Muscle layer of duodenum (tissue), 2 donors: ENCODE results near the gene CD320.
"Not testable (repeated sequence)": the region's sequence is repeated elsewhere in the genome, so short reads cannot be mapped to it uniquely, and the experiment has no call there.

Experiments
- H3K27ac ChIP-seq: one replicate; pipeline ENCODE4 v1.7.0; 2013; ENCODE audit warnings: mild to moderate bottlenecking, low read length
- H3K27me3 ChIP-seq: one replicate; pipeline ENCODE4 v1.7.0; 2013; ENCODE audit warnings: low read depth, mild to moderate bottlenecking, control low read depth, low read length
- H3K36me3 ChIP-seq, 2 donors: one replicate each; pipeline ENCODE4 v1.7.0; 2013; ENCODE audit warnings: low read length in 2 of 2, control low read depth in 1 of 2, mild to moderate bottlenecking in 1 of 2; ENCODE audit not compliant: insufficient read depth in 2 of 2, control insufficient read depth in 1 of 2
- H3K4me1 ChIP-seq, 2 donors: one replicate each; pipeline ENCODE4 v1.7.0; 2013; ENCODE audit warnings: low read length in 2 of 2, mild to moderate bottlenecking in 2 of 2, control low read depth in 1 of 2, moderate library complexity in 1 of 2; ENCODE audit not compliant: insufficient read depth in 2 of 2, control insufficient read depth in 1 of 2
- H3K4me3 ChIP-seq, 2 donors: one replicate each; pipeline ENCODE4 v1.7.0; 2013; ENCODE audit warnings: low read length in 2 of 2, low read depth in 1 of 2, mild to moderate bottlenecking in 1 of 2
- H3K9me3 ChIP-seq, 2 donors: one replicate each; pipeline ENCODE4 v1.7.0; 2013; ENCODE audit warnings: low read length in 2 of 2, control low read depth in 1 of 2, mild to moderate bottlenecking in 1 of 2; ENCODE audit not compliant: control insufficient read depth in 1 of 2
- donor health status: healthy.

Gene CD320

DNA sequence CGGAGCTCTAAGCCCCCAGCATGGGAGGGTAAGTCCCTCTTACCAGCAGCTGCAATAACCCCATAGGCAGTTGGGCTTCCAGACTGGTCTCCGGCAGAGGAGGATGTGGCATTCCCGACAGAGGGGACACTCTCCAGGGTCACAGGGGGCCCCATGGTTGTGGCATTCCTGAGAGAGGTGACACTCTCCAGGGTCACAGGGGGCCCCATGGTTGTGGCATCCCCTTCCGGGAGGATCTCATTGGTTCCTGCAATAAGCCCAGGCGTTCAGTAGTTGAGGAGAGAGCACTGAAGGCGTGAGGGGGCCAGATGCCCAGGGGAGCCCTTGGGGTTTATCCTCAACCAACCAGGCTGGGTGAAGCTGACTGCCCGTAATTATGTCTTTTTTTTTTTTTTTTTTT is 5.4 kb downstream of the CD320 start:
- Histone ChIP-seq H3K9me3 (no peaks in the 10 kb centered on the region), H3K27ac (no peak overlapping the region), H3K36me3 (peaks cover 0 to 12% of the 10 kb centered on the region in 2 donors), H3K4me1 (peaks cover 0 to 11% of the 10 kb centered on the region in 2 donors), H3K4me3 (no peak overlapping the region), H3K27me3 (no peaks in the 10 kb centered on the region)

DNA sequence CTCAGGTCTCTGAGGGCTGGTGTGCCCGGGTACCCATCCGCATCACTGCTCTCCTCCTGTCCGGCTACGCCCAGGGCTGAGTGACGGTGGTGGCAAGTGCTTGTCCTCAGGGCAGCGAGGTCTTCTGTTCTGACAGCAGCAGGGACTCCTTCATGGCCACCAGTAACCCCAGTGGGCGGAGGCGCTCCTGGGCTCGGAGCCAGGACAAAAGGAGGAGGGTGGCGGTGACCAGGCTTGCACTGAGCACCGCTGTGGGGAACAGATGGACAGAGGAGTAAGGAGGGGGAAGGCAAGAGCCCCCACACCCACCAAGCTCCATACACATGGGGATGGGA is 5.8 kb downstream of the CD320 start:
- Histone ChIP-seq H3K4me1 (peaks cover 0 to 7% of the 10 kb centered on the region in 2 donors), H3K27ac (no peak overlapping the region), H3K36me3 (peaks cover 0 to 12% of the 10 kb centered on the region in 2 donors), H3K27me3 (no peaks in the 10 kb centered on the region), H3K4me3 (no peak overlapping the region), H3K9me3 (no peaks in the 10 kb centered on the region)

GRCh38 chr19:8291337-8291736 is 16.8 kb downstream of the CD320 start:
- H3K9me3 ChIP-seq, H3K4me1 ChIP-seq, H3K36me3 ChIP-seq, H3K27me3 ChIP-seq, H3K4me3 ChIP-seq, H3K27ac ChIP-seq: not testable (repeated sequence)

DNA sequence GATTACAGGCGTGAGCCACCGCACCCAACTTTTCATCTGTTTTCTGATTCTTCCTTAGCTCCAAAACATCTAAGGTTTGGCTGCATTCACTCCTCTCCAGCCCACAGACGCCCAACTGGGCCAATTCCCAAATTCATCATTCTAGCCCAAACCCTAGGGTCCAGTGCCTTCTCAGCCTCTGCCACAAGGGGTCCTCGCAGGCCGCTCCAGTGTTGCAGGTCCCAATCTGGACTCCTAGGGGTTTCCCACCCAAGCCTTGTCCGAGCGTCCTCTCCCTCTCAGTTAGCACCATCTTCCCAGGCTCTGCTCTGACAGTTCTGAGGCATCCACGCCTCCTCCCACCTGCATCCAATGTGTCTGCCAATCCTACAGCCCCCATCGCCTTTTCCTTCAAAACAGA is 31.6 kb downstream of the CD320 start:
- H3K27ac ChIP-seq, H3K9me3 ChIP-seq: not testable (repeated sequence)

DNA sequence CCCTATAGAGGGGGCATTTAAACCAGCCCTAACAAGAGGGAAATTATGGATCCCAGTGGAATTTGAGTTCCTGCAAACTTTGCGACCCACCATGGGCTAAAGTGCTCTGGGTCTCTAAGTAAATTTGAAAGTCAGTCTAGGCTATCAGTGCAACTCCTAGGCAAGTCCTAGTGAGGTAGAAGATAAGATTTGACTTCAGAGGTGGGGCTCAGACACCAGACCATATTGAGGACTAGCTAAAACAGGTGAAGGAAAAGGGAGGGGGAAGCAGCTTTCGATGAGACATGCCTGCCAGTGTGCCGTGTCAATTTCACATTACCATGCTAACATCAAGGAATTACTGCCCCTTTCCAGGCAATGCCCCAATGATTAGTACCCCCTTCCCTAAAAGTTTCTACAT is 38.4 kb downstream of the CD320 start:
- Histone ChIP-seq H3K27me3 (no peaks in the 10 kb centered on the region), H3K9me3 (no peaks in the 10 kb centered on the region), H3K4me3 (no peak overlapping the region), H3K4me1 (peaks cover 0 to 4% of the 10 kb centered on the region in 2 donors), H3K36me3 (no peaks in the 10 kb centered on the region), H3K27ac (no peak overlapping the region)

More for the DNA sequence above, 31.6 kb downstream of the CD320 start:
- H3K4me1 ChIP-seq, H3K36me3 ChIP-seq, H3K4me3 ChIP-seq, H3K27me3 ChIP-seq: not testable (repeated sequence)

DNA sequence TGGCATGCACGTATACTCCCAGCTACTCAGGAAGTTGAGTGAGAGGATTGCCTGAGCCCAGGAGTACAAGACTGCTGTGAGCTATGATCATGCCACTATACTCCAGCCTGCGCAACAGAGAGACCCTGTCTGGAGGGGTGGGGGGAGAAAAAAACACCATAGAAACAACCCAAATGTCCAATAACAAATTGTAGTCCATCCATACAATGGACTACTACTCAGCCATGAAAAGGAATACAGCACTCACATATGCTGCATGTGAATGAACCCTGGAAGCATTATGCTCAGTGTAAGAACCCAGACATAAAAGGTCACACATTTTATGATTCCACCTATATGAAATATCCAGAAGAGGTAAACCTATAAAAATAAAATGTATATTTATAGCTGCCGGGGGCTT is 42.3 kb downstream of the CD320 start:
- Histone ChIP-seq H3K36me3 (peaks cover 0 to 17% of the 10 kb centered on the region in 2 donors), H3K4me3 (no peak overlapping the region), H3K4me1 (peaks cover 0 to 4% of the 10 kb centered on the region in 2 donors), H3K27ac (no peak overlapping the region), H3K9me3 (no peaks in the 10 kb centered on the region), H3K27me3 (no peaks in the 10 kb centered on the region)

DNA sequence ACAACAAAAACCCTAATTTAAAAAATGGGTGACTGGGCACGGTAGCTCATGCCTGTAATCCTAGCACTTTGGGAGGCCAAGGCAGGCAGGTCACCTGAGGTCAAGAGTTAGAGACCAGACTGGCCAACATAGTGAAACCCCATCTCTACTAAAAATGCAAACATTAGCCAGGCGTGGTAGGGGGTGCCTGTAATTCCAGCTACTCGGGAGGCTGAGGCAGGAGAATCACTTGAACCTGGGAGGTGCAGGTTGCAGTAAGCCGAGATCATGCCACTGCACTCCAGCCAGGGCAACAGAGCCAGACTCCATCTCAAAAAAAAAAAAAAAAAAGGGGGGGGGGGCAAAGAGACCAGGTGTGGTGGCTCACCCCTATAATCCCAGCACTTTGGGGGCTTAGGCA is 43.9 kb downstream of the CD320 start:
- not testable (repeated sequence) for H3K9me3 ChIP-seq

GRCh38 chr19:8262431-8262830 is 45.7 kb downstream of the CD320 start:
- H3K36me3 ChIP-seq, result peaks cover 4 to 23% of the 10 kb centered on the region in 2 donors
- H3K27me3 ChIP-seq, result no peaks in the 10 kb centered on the region
- no peaks in the 10 kb centered on the region for H3K4me1 ChIP-seq
- H3K4me3 ChIP-seq, result no peak overlapping the region
- H3K9me3 ChIP-seq, result no peaks in the 10 kb centered on the region
- no peak overlapping the region for H3K27ac ChIP-seq

More for the DNA sequence above, 43.9 kb downstream of the CD320 start:
- not testable (repeated sequence) for H3K27me3 ChIP-seq, H3K4me3 ChIP-seq, H3K27ac ChIP-seq, H3K4me1 ChIP-seq
- peaks cover 0 to 17% of the 10 kb centered on the region in 2 donors for H3K36me3 ChIP-seq

- Histone ChIP-seq H3K27ac (no peak overlapping the region), H3K4me1 (no peaks in the 10 kb centered on the region), H3K4me3 (no peak overlapping the region), H3K9me3 (no peaks in the 10 kb centered on the region), H3K36me3 (peaks cover 6 to 29% of the 10 kb centered on the region in 2 donors), H3K27me3 (no peaks in the 10 kb centered on the region)
Measured at GRCh38 chr19:8261881-8262280, 46.3 kb downstream of the CD320 start.

GRCh38 chr19:8261347-8261746 is 46.8 kb downstream of the CD320 start:
- Histone ChIP-seq H3K27me3 (no peaks in the 10 kb centered on the region), H3K4me3 (no peak overlapping the region), H3K36me3 (peaks cover 11 to 34% of the 10 kb centered on the region in 2 donors), H3K9me3 (no peaks in the 10 kb centered on the region), H3K27ac (no peak overlapping the region), H3K4me1 (no peaks in the 10 kb centered on the region)

DNA sequence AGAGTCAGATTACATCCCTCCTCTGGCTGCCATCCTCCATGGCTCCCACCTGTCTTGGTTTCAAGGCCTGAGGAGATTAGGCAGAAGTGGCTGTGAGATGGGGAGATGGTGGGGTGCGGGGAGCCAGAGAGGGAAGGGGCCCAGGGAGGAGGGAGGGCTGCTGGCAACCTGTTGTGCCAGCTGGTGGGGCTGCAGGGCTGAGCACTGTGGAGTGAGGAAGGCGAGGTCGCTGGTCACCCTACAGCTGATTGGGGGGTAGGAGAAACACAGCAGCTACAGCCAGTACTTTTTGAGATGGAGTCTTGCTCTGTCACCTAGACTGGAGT is 48.3 kb downstream of the CD320 start:
- Histone ChIP-seq H3K36me3 (peaks cover 18 to 47% of the 10 kb centered on the region in 2 donors), H3K27ac (no peak overlapping the region), H3K4me1 (no peaks in the 10 kb centered on the region), H3K4me3 (no peak overlapping the region), H3K9me3 (no peaks in the 10 kb centered on the region), H3K27me3 (no peaks in the 10 kb centered on the region)

DNA sequence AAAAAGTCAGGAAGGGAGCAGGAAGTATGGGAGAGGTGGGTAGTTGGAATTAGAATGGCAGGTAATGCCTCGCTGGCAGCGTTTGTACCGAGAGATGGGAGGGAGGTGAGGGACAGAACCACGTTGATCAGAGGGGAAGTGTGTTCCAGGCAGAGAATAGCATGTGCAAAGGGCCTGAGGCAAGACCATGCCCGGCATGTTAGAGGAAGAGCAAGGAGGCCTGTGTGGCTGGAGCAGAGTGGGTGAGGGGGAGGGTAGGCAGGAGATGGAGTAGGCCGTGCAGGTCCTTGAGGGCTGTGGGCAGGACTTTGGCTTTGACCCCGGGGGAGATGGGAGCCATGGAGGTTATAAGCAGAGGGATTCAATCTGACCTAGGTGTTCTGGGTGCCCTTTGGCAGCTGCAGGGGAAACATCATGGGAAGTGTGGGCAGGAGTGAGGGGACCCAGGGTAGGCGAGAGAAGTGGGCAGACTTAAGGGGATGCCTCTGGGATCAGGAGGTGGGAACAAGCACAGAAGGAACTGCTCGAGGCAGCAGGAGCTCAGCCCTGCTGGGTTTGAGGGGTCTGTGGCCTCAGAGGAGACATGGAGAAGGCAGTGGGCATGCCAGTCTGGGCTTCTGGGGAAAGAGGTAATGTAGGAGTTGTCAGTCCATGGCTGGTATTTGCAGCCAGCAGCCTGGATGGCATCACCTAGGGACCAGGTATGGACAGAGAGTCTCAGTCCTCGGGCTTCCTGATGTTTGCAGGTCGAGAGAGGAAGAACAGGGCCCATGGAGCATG is 48.8 kb downstream of the CD320 start:
- Histone ChIP-seq H3K4me1 (no peaks in the 10 kb centered on the region), H3K4me3 (no peak overlapping the region), H3K36me3 (peaks cover 18 to 52% of the 10 kb centered on the region in 2 donors), H3K9me3 (no peaks in the 10 kb centered on the region), H3K27ac (no peak overlapping the region), H3K27me3 (no peaks in the 10 kb centered on the region)
